ENCODE data around the gene NDFIP1.

NDFIP1 gene

DNA sequence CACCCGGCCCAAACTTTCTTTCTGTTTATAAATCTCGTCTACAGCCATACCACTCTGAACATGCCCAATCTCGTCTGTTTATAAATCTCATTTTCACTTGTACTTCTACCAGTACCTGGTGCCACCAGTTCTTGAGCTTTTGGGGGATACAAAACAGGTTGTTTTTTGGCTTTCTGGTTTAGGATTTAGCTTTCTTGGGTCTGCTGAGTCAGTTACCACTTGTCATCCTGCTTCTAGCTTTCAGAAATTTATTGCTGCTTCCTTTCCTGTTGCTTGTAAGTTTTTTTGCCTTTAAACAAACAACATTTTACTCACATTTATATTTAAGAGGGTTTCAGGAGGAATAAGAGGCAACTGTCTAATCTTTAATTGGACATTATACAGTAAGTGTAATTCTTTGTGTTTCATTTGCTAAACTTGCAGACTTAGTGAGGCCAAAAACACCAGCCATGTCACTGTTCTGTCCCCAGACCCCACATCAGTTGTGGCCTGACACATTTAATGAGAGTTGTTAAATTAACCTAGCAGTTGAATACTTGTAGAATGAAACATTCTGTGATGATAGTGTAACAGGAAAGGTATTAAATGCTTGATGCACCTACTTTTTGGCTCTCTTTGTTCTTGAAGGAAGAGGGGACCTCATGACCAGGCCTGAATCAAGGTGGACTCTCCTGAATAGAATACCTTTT is 11.8 kb downstream of the NDFIP1 start:
- no peaks in the 10 kb centered on the region for H3K4me1 ChIP-seq (ENCODE audit: insufficient read depth, low read length)
- peaks cover 9% of the 10 kb centered on the region; the same call in 1 of the 2 replicates for H3K36me3 ChIP-seq (ENCODE audit: insufficient read depth, low read length)
- no peak overlapping the region for H3K4me3 ChIP-seq (ENCODE audit: low read length)
- no peaks in the 10 kb centered on the region for H3K27me3 ChIP-seq (ENCODE audit: insufficient read depth, low read length)
- WGBS, result 90% methylated on average over 3 of the region's 3 CpGs
- no peaks in the 10 kb centered on the region for H3K9me3 ChIP-seq (ENCODE audit: insufficient read depth, low read depth, low read length)
- H3K27ac ChIP-seq (ENCODE audit: low read depth, low read length), result no peak overlapping the region
- no peak overlapping the region for H3K9ac ChIP-seq (ENCODE audit: low read depth, low read length)

GRCh38 chr5:142122121-142122520 is 13.5 kb downstream of the NDFIP1 start:
- no peak overlapping the region for H3K4me3 ChIP-seq (ENCODE audit: low read length)
- no peak overlapping the region for H3K27ac ChIP-seq (ENCODE audit: low read depth, low read length)
- H3K36me3 ChIP-seq (ENCODE audit: insufficient read depth, low read length), result peaks cover 9% of the 10 kb centered on the region; the same call in 1 of the 2 replicates
- no peaks in the 10 kb centered on the region for H3K27me3 ChIP-seq (ENCODE audit: insufficient read depth, low read length)
- no peaks in the 10 kb centered on the region for H3K4me1 ChIP-seq (ENCODE audit: insufficient read depth, low read length)
- no CpG with 5 or more reads among the region's 1 CpG for WGBS
- no peak overlapping the region for H3K9ac ChIP-seq (ENCODE audit: low read depth, low read length)
- no peaks in the 10 kb centered on the region for H3K9me3 ChIP-seq (ENCODE audit: insufficient read depth, low read depth, low read length)

- 91% methylated on average over 3 of the region's 3 CpGs for WGBS
Observed at GRCh38 chr5:142125378-142125777, 16.8 kb downstream of the NDFIP1 start.

DNA sequence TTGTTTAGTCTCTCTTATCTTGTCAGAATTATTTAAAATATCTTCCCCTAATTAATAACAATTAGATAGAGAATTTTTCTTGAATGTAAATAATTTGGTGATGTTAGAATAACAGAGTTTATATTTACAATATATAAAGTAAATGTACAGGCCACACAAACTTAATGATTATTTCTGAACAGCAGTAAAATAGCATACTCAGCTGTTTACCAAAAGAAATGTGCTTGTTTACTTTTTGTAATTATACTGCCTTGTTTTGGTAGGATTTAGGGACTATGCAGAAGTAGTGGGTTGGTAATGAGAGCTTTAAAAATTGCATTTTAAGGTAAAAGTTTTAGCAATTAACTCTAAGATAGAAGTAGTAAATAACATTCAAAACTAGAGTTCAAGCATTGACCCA is 17.4 kb downstream of the NDFIP1 start:
- Histone ChIP-seq H3K27ac (ENCODE audit: low read depth, low read length) (no peak overlapping the region), H3K27me3 (ENCODE audit: insufficient read depth, low read length) (no peaks in the 10 kb centered on the region), H3K9ac (ENCODE audit: low read depth, low read length) (no peak overlapping the region), H3K4me3 (ENCODE audit: low read length) (no peak overlapping the region), H3K9me3 (ENCODE audit: insufficient read depth, low read depth, low read length) (no peaks in the 10 kb centered on the region), H3K36me3 (ENCODE audit: insufficient read depth, low read length) (peaks cover 6% of the 10 kb centered on the region; the same call in 1 of the 2 replicates), H3K4me1 (ENCODE audit: insufficient read depth, low read length) (peaks cover 8% of the 10 kb centered on the region; the same call in 1 of the 2 replicates)

More at GRCh38 chr5:142125378-142125777, 16.8 kb downstream of the NDFIP1 start:
- Histone ChIP-seq H3K27me3 (ENCODE audit: insufficient read depth, low read length) (no peaks in the 10 kb centered on the region), H3K9me3 (ENCODE audit: insufficient read depth, low read depth, low read length) (no peaks in the 10 kb centered on the region), H3K27ac (ENCODE audit: low read depth, low read length) (no peak overlapping the region), H3K4me3 (ENCODE audit: low read length) (no peak overlapping the region), H3K36me3 (ENCODE audit: insufficient read depth, low read length) (peaks cover 9% of the 10 kb centered on the region; the same call in 1 of the 2 replicates), H3K4me1 (ENCODE audit: insufficient read depth, low read length) (peaks cover 8% of the 10 kb centered on the region; the same call in 1 of the 2 replicates), H3K9ac (ENCODE audit: low read depth, low read length) (no peak overlapping the region)

DNA sequence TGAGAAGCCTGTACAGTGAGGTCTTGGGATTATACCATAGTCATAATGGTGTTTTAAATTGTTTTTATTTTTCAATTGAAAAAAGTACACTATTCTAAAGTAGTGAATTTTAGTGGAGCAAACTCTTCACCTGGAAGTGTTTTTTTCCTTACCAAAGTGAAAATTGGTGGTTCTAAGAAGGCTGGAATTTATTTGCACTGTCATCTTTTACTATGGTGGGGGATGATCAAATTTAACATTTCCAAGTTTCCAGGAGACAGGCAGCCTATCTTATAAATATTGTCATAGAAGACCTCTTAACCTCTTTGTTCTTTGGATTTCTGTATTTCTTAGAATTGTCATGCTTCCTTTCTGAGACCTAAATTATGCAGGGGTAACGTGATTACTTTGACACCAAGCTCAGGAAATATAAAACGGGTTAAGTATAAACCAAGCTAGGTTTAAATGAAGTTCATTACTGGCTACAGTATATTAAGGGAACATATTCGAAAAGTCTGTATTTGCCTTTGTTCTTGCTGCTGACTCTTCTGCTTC is 20.2 kb downstream of the NDFIP1 start:
- H3K36me3 ChIP-seq (ENCODE audit: insufficient read depth, low read length), result peaks cover 21% of the 10 kb centered on the region
- 86% methylated on average over 3 of the region's 3 CpGs for WGBS
- no peak overlapping the region for H3K27ac ChIP-seq (ENCODE audit: low read depth, low read length)
- H3K4me1 ChIP-seq (ENCODE audit: insufficient read depth, low read length), result peaks cover 8% of the 10 kb centered on the region; the same call in 1 of the 2 replicates
- no peak overlapping the region for H3K9ac ChIP-seq (ENCODE audit: low read depth, low read length)
- H3K27me3 ChIP-seq (ENCODE audit: insufficient read depth, low read length), result no peaks in the 10 kb centered on the region
- H3K9me3 ChIP-seq (ENCODE audit: insufficient read depth, low read depth, low read length), result no peaks in the 10 kb centered on the region
- H3K4me3 ChIP-seq (ENCODE audit: low read length), result no peak overlapping the region

- no peak overlapping the region for H3K4me3 ChIP-seq (ENCODE audit: low read length)
- peaks cover 8% of the 10 kb centered on the region; the same call in 1 of the 2 replicates for H3K4me1 ChIP-seq (ENCODE audit: insufficient read depth, low read length)
- peaks cover 30% of the 10 kb centered on the region for H3K36me3 ChIP-seq (ENCODE audit: insufficient read depth, low read length)
- H3K27ac ChIP-seq (ENCODE audit: low read depth, low read length), result no peak overlapping the region
- no peaks in the 10 kb centered on the region for H3K27me3 ChIP-seq (ENCODE audit: insufficient read depth, low read length)
- H3K9me3 ChIP-seq (ENCODE audit: insufficient read depth, low read depth, low read length), result no peaks in the 10 kb centered on the region
- 81% methylated on average over 10 of the region's 11 CpGs for WGBS
- no peak overlapping the region for H3K9ac ChIP-seq (ENCODE audit: low read depth, low read length)
Observed at GRCh38 chr5:142129446-142130066, 21.0 kb downstream of the NDFIP1 start.

DNA sequence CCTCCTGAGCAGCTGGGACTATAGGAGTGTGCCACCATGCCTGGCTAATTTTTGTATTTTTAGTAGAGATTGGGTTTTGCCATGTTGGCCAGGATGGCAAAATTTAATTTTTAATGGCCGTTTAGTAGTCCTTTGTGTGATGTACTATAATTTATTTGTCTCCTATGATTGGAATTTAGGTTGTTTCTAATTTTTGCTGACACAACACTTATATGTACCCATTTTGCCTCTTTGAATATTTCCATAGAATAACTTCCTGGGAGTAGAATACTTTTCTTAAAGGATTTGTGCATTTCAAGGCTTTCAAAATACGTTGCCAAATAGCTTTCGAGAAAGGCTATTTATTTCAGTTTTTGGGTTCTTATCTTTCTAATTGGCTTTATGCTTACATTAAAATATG is 22.8 kb downstream of the NDFIP1 start:
- 92% methylated on average over 3 of the region's 3 CpGs for WGBS
- Histone ChIP-seq H3K9ac (ENCODE audit: low read depth, low read length) (no peak overlapping the region), H3K36me3 (ENCODE audit: insufficient read depth, low read length) (peaks cover 43% of the 10 kb centered on the region)

DNA sequence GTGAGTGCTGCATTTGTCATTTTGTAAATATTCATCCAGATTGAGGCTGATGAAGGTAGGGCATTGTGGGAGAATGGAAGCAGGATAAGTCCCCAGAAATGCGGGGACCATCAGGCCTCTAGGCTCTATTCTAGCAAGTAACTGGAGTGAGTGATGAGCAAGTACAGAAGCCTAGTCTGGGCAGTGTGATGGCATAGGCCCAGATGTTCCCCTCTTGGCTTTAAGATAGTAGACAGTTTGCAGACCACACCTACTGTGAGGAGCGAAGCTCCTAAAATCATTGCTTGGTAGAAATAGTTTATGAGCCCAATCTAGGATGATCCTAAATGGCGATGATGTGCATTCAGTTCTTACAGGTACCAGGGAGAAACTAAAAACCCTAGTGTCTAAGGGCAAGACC is 24.3 kb downstream of the NDFIP1 start:
- H3K4me3 ChIP-seq (ENCODE audit: low read length), result no peak overlapping the region
- H3K27me3 ChIP-seq (ENCODE audit: insufficient read depth, low read length), result no peaks in the 10 kb centered on the region
- H3K9me3 ChIP-seq (ENCODE audit: insufficient read depth, low read depth, low read length), result no peaks in the 10 kb centered on the region
- H3K27ac ChIP-seq (ENCODE audit: low read depth, low read length), result no peak overlapping the region
- no peak overlapping the region for H3K9ac ChIP-seq (ENCODE audit: low read depth, low read length)
- peaks cover 50% of the 10 kb centered on the region for H3K36me3 ChIP-seq (ENCODE audit: insufficient read depth, low read length)
- 96% methylated on average over 3 of the region's 3 CpGs for WGBS
- H3K4me1 ChIP-seq (ENCODE audit: insufficient read depth, low read length), result peaks cover 7% of the 10 kb centered on the region; the same call in 1 of the 2 replicates

More for the DNA sequence above, 22.8 kb downstream of the NDFIP1 start:
- Histone ChIP-seq H3K4me1 (ENCODE audit: insufficient read depth, low read length) (peaks cover 8% of the 10 kb centered on the region; the same call in 1 of the 2 replicates), H3K4me3 (ENCODE audit: low read length) (no peak overlapping the region), H3K9me3 (ENCODE audit: insufficient read depth, low read depth, low read length) (no peaks in the 10 kb centered on the region), H3K27ac (ENCODE audit: low read depth, low read length) (no peak overlapping the region), H3K27me3 (ENCODE audit: insufficient read depth, low read length) (no peaks in the 10 kb centered on the region)

DNA sequence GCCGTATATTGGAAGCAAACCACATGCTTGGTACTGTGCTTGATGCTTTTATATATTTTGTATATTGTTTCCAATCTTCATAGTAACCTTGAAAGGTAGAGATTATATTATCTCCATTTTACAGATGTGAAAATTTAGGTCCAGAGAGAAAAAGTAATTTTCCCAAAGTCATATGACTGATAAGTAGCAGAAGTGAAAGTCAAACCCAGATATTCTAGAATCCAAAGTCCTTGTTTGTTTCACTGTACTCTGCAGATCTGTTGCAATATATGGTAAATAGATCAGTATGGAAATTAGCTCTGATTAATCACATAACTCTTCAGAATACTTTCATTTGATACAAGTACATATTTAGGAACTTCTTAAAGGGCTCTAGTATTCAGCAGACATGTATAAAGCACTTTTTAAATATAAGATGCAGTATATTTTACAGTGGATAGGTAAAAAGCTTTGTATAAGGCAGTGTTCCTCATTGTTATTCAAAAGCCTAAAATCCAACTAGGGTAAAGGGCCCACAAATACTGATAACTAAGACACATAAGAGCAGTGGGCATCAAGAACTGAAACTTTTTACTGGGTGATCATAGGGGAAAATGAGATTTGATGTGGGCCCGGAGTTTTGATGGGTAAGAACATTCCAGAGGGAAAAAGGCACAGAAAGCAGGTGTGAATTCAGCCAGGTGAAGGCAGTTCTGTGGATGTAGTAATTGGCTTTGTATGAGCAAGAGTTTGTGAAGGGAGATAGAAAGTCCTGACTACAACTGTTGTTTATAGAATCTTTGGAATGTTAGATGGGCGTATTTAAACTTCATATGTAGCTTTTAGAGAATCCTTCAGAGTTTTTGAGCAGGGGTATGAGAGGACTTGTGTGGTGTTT is 25.0 kb downstream of the NDFIP1 start:
- 95% methylated on average over 3 of the region's 3 CpGs for WGBS
- Histone ChIP-seq H3K9ac (ENCODE audit: low read depth, low read length) (no peak overlapping the region), H3K27me3 (ENCODE audit: insufficient read depth, low read length) (no peaks in the 10 kb centered on the region), H3K9me3 (ENCODE audit: insufficient read depth, low read depth, low read length) (no peaks in the 10 kb centered on the region), H3K4me3 (ENCODE audit: low read length) (no peak overlapping the region), H3K4me1 (ENCODE audit: insufficient read depth, low read length) (0 out of 2 replicates have a peak, but pooled peaks cover under 1% of the 10 kb centered on the region), H3K27ac (ENCODE audit: low read depth, low read length) (no peak overlapping the region), H3K36me3 (ENCODE audit: insufficient read depth, low read length) (peaks cover 57% of the 10 kb centered on the region)

- 89% methylated on average over 4 of the region's 7 CpGs for WGBS
- no peaks in the 10 kb centered on the region for H3K4me1 ChIP-seq (ENCODE audit: insufficient read depth, low read length)
Observed at GRCh38 chr5:142134331-142135010, 25.9 kb downstream of the NDFIP1 start.

More at GRCh38 chr5:142134331-142135010, 25.9 kb downstream of the NDFIP1 start:
- no peak overlapping the region for H3K27ac ChIP-seq (ENCODE audit: low read depth, low read length)
- H3K4me3 ChIP-seq (ENCODE audit: low read length), result no peak overlapping the region
- no peaks in the 10 kb centered on the region for H3K9me3 ChIP-seq (ENCODE audit: insufficient read depth, low read depth, low read length)
- peaks cover 60% of the 10 kb centered on the region for H3K36me3 ChIP-seq (ENCODE audit: insufficient read depth, low read length)
- no peak overlapping the region for H3K9ac ChIP-seq (ENCODE audit: low read depth, low read length)
- H3K27me3 ChIP-seq (ENCODE audit: insufficient read depth, low read length), result no peaks in the 10 kb centered on the region

Data from HUES64 (cell line).